Loucy (cell line): ENCODE measurements around the gene HEBP2.
"Not testable (repeated sequence)": the region's sequence is repeated elsewhere in the genome, so short reads cannot be mapped to it uniquely, and the experiment has no call there.

Experiments
- H2AFZ ChIP-seq: fragments of 200-600 bp; sonication (generic); 2 replicates; pipeline ENCODE4 v1.6.0; 2016; ENCODE audit warnings: antibody characterized with exemption, mild to moderate bottlenecking, low read length, moderate library complexity
- H3F3A ChIP-seq: fragments of 200-600 bp; 2 replicates; pipeline ENCODE4 v1.6.0; 2016; ENCODE audit warnings: antibody characterized with exemption, low read depth, mild to moderate bottlenecking
- H3K27me3 ChIP-seq: fragments of 200-600 bp; sonication (generic); 2 replicates; pipeline ENCODE4 v1.6.1; 2014; ENCODE audit warnings: low read length, mild to moderate bottlenecking; ENCODE audit not compliant: insufficient read depth, poor library complexity, severe bottlenecking
- H3K36me3 ChIP-seq: fragments of 200-600 bp; sonication (generic); 2 replicates; pipeline ENCODE4 v1.6.1; 2016; ENCODE audit warnings: low read length; ENCODE audit not compliant: insufficient read depth
- H3K4me1 ChIP-seq: fragments of 200-600 bp; sonication (generic); 2 replicates; pipeline ENCODE4 v1.5.1; 2014; ENCODE audit warnings: low read length, mild to moderate bottlenecking; ENCODE audit not compliant: insufficient read depth, poor library complexity, severe bottlenecking
- H3K4me2 ChIP-seq: fragments of 200-600 bp; sonication (generic); 2 replicates; pipeline ENCODE4 v1.6.0; 2014; ENCODE audit warnings: antibody characterized with exemption, low read length, low read depth, mild to moderate bottlenecking; ENCODE audit not compliant: poor library complexity, severe bottlenecking
- H3K4me3 ChIP-seq: fragments of 200-600 bp; sonication (generic); 2 replicates; pipeline ENCODE4 v1.5.1; 2014; ENCODE audit warnings: low read length, mild to moderate bottlenecking, mixed read lengths; ENCODE audit not compliant: poor library complexity, severe bottlenecking
- H3K79me2 ChIP-seq: fragments of 200-600 bp; sonication (generic); 2 replicates; pipeline ENCODE4 v1.6.1; 2014; ENCODE audit warnings: low read length; ENCODE audit not compliant: insufficient read depth
- H3K9ac ChIP-seq: fragments of 200-600 bp; sonication (generic); 2 replicates; pipeline ENCODE4 v1.6.0; 2014; ENCODE audit warnings: mild to moderate bottlenecking, low read depth, low read length, moderate library complexity; ENCODE audit not compliant: poor library complexity, severe bottlenecking
- H3K9me2 ChIP-seq: fragments of 200-600 bp; sonication (generic); replicated peaks from 2 replicates; pipeline ENCODE4 v1.6.1; 2016; ENCODE audit warnings: low read depth, low read length, mixed read lengths
- H3K9me3 ChIP-seq: fragments of 200-600 bp; sonication (generic); 2 replicates; pipeline ENCODE4 v1.6.1; 2014; ENCODE audit warnings: mild to moderate bottlenecking, antibody characterized with exemption, low read length, low read depth; ENCODE audit not compliant: insufficient read depth
- H4K20me1 ChIP-seq: fragments of 200-600 bp; sonication (generic); 2 replicates; pipeline ENCODE4 v1.6.0; 2014; ENCODE audit warnings: antibody characterized with exemption, low read length, mild to moderate bottlenecking; ENCODE audit not compliant: insufficient read depth, poor library complexity, severe bottlenecking
- EZH2phosphoT487 ChIP-seq: fragments of 200-600 bp; IDR thresholded peaks from 2 replicates; pipeline ENCODE4 v1.6.1; 2018; ENCODE audit warnings: antibody characterized with exemption, mild to moderate bottlenecking, moderate library complexity, borderline replicate concordance
- TF ChIP-seq, protein P1 (sequence below): fragments of 200-600 bp; sonication (generic); conservative IDR thresholded peaks from 2 replicates; pipeline ENCODE4 v1.5.1; 2014; ENCODE audit warnings: mild to moderate bottlenecking, antibody characterized with exemption, low read length

Gene HEBP2

GRCh38 chr6:138403801-138404665, at the start of gene HEBP2:
TSS of gene HEBP2 (plus strand) at chr6:138404223. CDS start at chr6:138404496, 273 bp downstream.
- Histone ChIP-seq H3K9me3 (no peaks in the 10 kb centered on the region), H3K9ac (peak within 1 kb of the TSS; percentile 88), H3K4me1 (peaks cover 19% of the 10 kb centered on the region), H3K4me2 (peak within 1 kb of the TSS; percentile 90), H3K36me3 (no peaks in the 10 kb centered on the region; the same call in 1 of the 2 replicates), H3K9me2 (no peaks in the 10 kb centered on the region), H3K79me2 (peaks cover 12% of the 10 kb centered on the region; the same call in 1 of the 2 replicates), H3K4me3 (peak within 1 kb of the TSS; percentile 82), H3K27me3 (no peaks in the 10 kb centered on the region), H4K20me1 (no peaks in the 10 kb centered on the region), H2AFZ (peak within 1 kb of the TSS; percentile 96), H3F3A (peaks cover 3% of the 10 kb centered on the region; the same call in 1 of the 2 replicates)
- TF ChIP-seq EZH2phosphoT487, result no peak
- TF ChIP-seq, protein P1, sequence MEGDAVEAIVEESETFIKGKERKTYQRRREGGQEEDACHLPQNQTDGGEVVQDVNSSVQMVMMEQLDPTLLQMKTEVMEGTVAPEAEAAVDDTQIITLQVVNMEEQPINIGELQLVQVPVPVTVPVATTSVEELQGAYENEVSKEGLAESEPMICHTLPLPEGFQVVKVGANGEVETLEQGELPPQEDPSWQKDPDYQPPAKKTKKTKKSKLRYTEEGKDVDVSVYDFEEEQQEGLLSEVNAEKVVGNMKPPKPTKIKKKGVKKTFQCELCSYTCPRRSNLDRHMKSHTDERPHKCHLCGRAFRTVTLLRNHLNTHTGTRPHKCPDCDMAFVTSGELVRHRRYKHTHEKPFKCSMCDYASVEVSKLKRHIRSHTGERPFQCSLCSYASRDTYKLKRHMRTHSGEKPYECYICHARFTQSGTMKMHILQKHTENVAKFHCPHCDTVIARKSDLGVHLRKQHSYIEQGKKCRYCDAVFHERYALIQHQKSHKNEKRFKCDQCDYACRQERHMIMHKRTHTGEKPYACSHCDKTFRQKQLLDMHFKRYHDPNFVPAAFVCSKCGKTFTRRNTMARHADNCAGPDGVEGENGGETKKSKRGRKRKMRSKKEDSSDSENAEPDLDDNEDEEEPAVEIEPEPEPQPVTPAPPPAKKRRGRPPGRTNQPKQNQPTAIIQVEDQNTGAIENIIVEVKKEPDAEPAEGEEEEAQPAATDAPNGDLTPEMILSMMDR, result peak; percentile 50

DNA sequence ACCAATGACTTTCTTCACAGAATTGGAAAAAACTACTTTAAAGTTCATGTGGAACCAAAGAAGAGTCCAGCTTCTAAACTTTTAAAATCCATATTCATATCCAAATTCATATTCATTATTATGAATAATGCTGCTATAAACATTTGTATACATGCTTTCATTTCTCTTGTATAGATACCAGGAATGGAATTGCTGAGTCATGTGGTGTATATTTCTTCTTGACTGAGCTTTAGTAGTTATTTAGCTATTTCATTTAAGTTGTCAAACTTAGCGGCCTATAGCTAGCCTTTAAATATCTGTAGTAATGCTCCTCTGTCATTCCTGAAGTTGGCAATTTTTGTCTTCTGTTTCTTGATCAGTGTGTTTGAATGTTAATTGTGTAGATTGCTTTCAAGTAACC, 46.1 kb upstream of the HEBP2 start:
- H3K4me1 ChIP-seq, result no peaks in the 10 kb centered on the region
- no peaks in the 10 kb centered on the region for H3K9me2 ChIP-seq
- no peak overlapping the region for H3K4me3 ChIP-seq
- no peaks in the 10 kb centered on the region for H3K9me3 ChIP-seq
- no peaks in the 10 kb centered on the region for H4K20me1 ChIP-seq
- no peaks in the 10 kb centered on the region for H3K79me2 ChIP-seq
- H3K27me3 ChIP-seq, result no peaks in the 10 kb centered on the region
- H3F3A ChIP-seq, result no peaks in the 10 kb centered on the region
- H2AFZ ChIP-seq, result no peak overlapping the region
- no peak overlapping the region for H3K9ac ChIP-seq
- TF ChIP-seq EZH2phosphoT487, result no peak
- H3K4me2 ChIP-seq, result no peak overlapping the region
- H3K36me3 ChIP-seq, result no peaks in the 10 kb centered on the region

DNA sequence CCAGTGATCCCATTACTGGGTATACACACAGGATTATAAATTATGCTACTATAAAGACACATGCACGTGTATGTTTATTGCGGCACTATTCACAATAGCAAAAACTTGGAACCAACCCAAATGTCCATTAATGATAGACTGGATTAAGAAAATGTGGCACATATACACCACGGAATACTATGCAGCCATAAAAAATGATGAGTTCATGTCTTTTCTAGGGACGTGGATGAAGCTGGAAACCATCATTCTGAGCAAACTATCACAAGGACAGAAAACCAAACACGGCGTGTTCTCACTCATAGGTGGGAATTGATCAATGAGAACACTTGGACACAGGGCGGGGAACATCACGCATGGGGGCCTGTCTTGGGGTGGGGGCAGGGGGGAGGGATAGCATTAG, 35.3 kb upstream of the HEBP2 start:
- H3F3A ChIP-seq, H3K36me3 ChIP-seq, H3K4me2 ChIP-seq, H3K9ac ChIP-seq, H3K4me1 ChIP-seq, H2AFZ ChIP-seq, H3K27me3 ChIP-seq, H3K9me2 ChIP-seq, H3K79me2 ChIP-seq, H3K4me3 ChIP-seq, H4K20me1 ChIP-seq, H3K9me3 ChIP-seq: not testable (repeated sequence)

DNA sequence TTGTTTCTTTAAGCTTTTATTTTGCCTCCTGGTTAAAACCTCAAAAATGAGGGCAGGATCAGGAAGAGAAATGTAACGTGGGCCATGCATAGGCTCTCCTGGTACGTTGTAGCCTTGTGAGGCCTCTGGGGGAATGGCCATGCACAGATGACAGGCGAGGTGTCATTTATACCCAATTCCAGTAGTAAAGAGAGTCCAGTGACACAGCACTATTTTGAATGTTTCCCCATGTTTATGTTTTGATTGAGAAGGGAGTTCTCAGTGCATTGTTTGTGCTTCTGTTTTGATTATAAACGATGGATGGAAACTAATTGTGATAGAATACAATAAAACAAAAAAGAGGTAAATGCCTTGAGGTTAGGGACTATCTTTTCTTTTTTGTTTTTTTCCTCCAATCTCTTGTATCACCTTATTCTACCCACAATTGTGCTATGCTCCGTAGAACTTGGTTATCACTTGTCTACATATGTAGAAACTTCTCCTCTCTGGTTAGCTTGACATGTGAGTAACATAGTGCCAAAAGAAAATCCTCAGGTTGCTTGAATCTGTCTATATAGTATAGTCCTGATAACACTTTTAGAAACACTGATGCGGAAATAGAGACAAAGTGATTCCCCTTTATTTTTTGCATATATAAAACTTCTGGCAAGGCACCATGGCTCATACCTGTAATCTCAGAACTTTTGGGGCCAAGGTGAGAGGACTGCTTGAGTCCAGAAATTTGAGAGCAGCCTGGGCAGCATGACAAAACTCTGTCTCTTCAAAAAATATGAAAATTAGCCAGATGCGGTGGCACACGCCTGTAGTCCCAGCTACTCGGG, 33.2 kb upstream of the HEBP2 start:
- Histone ChIP-seq H3K36me3 (no peaks in the 10 kb centered on the region), H3K4me1 (peaks cover 6% of the 10 kb centered on the region), H3K4me2 (no peak overlapping the region), H3K9ac (no peak overlapping the region), H3K4me3 (no peak overlapping the region), H3K27me3 (no peaks in the 10 kb centered on the region), H3F3A (no peaks in the 10 kb centered on the region), H3K9me2 (no peaks in the 10 kb centered on the region), H2AFZ (no peak overlapping the region), H3K79me2 (no peaks in the 10 kb centered on the region), H3K9me3 (no peaks in the 10 kb centered on the region), H4K20me1 (no peaks in the 10 kb centered on the region)
- TF ChIP-seq EZH2phosphoT487, result no peak
- TF ChIP-seq, protein P1, result no peak
